OCI-LY3 (cell line): ENCODE results near the gene RETREG1.

ENCODE experiments used
- H2AFZ ChIP-seq: fragments of 200-600, 300-600 bp; shearing (Covaris generic); 2 replicates; pipeline ENCODE4 v1.6.0; 2014; ENCODE audit warnings: antibody characterized with exemption, low read depth, low read length
- H3K27ac ChIP-seq: fragments of 200-600, 300-600 bp; sonication (generic); 2 replicates; pipeline ENCODE4 v1.5.1; 2014; ENCODE audit warnings: mild to moderate bottlenecking, low read length, moderate library complexity, mixed read lengths
- H3K27me3 ChIP-seq: fragments of 200-600, 300-600 bp; sonication (generic); 2 replicates; pipeline ENCODE4 v1.6.1; 2014; ENCODE audit warnings: low read depth, low read length, mixed read lengths
- H3K36me3 ChIP-seq: fragments of 200-600, 300-600 bp; sonication (generic); replicated peaks from 2 replicates; pipeline ENCODE3; 2014; ENCODE audit warnings: low read depth, low read length, mixed read lengths
- H3K4me1 ChIP-seq: fragments of 300-600, 200-600 bp; sonication (generic); 2 replicates; pipeline ENCODE4 v1.6.1; 2014; ENCODE audit warnings: low read length, mixed read lengths
- H3K4me2 ChIP-seq: fragments of 200-600, 300-600 bp; sonication (generic); 2 replicates; pipeline ENCODE4 v1.6.1; 2014; ENCODE audit warnings: low read length, mixed read lengths
- H3K4me3 ChIP-seq: fragments of 300-600, 200-600 bp; sonication (generic); 2 replicates; pipeline ENCODE4 v1.5.1; 2014; ENCODE audit warnings: antibody characterized with exemption, mild to moderate bottlenecking, low read length, moderate library complexity
- H3K79me2 ChIP-seq: fragments of 300-600, 200-600 bp; shearing (Covaris generic); 2 replicates; pipeline ENCODE4 v1.6.1; 2014; ENCODE audit warnings: mild to moderate bottlenecking, low read length, mixed read lengths
- H3K9ac ChIP-seq: fragments of 300-600, 200-600 bp; shearing (Covaris generic); 2 replicates; pipeline ENCODE4 v1.6.0; 2014; ENCODE audit warnings: mild to moderate bottlenecking, low read length, moderate library complexity
- H3K9me3 ChIP-seq: fragments of 200-600, 300-600 bp; shearing (Covaris generic); 2 replicates; pipeline ENCODE4 v1.6.1; 2014; ENCODE audit warnings: low read length, mixed read lengths; ENCODE audit not compliant: insufficient read depth
- H4K20me1 ChIP-seq: fragments of 200-600, 300-600 bp; sonication (generic); 2 replicates; pipeline ENCODE4 v1.6.1; 2016; ENCODE audit warnings: low read length, mixed read lengths; ENCODE audit not compliant: insufficient read depth
- EZH2phosphoT487 ChIP-seq: fragments of 200-600 bp; shearing (Covaris generic); IDR thresholded peaks from 2 replicates; pipeline ENCODE4 v1.6.1; 2018; ENCODE audit warnings: antibody characterized with exemption, mixed run types, low read depth
- TF ChIP-seq, protein P1 (sequence below): fragments of 200-600, 300-600 bp; sonication (generic); IDR thresholded peaks from 2 replicates; pipeline ENCODE4 v1.5.1; 2014; ENCODE audit warnings: antibody characterized with exemption, low read length, low read depth

The RETREG1 gene

DNA sequence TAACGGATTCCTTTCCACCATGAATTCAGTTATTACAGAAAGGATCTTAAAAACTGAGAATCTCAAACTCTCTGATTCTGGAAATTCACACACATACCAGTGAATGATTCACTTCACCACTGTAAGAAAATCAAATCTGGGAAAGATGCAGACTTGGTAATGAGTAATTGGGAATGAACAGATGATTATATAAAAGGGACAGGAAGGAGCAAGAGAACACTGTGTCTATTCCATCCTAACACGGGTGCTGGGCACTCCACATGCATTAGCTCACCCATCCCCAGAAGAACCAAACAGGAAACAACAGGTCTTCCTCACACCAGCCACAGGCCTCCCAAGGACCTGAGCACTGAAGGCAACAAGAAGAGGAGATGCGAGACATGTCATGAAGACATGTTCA is 76.4 kb downstream of the RETREG1 start:
- no peak overlapping the region for H3K4me3 ChIP-seq
- no peak overlapping the region for H2AFZ ChIP-seq
- H3K27ac ChIP-seq: no peak overlapping the region
- H3K4me1 ChIP-seq: no peaks in the 10 kb centered on the region
- no peaks in the 10 kb centered on the region for H3K79me2 ChIP-seq
- TF ChIP-seq EZH2phosphoT487: no peak
- TF ChIP-seq, protein P1, sequence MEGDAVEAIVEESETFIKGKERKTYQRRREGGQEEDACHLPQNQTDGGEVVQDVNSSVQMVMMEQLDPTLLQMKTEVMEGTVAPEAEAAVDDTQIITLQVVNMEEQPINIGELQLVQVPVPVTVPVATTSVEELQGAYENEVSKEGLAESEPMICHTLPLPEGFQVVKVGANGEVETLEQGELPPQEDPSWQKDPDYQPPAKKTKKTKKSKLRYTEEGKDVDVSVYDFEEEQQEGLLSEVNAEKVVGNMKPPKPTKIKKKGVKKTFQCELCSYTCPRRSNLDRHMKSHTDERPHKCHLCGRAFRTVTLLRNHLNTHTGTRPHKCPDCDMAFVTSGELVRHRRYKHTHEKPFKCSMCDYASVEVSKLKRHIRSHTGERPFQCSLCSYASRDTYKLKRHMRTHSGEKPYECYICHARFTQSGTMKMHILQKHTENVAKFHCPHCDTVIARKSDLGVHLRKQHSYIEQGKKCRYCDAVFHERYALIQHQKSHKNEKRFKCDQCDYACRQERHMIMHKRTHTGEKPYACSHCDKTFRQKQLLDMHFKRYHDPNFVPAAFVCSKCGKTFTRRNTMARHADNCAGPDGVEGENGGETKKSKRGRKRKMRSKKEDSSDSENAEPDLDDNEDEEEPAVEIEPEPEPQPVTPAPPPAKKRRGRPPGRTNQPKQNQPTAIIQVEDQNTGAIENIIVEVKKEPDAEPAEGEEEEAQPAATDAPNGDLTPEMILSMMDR: no peak
- H3K9me3 ChIP-seq: no peaks in the 10 kb centered on the region
- H3K36me3 ChIP-seq: no peaks in the 10 kb centered on the region
- H4K20me1 ChIP-seq: no peaks in the 10 kb centered on the region
- no peak overlapping the region for H3K4me2 ChIP-seq
- no peaks in the 10 kb centered on the region for H3K27me3 ChIP-seq
- no peak overlapping the region for H3K9ac ChIP-seq

DNA sequence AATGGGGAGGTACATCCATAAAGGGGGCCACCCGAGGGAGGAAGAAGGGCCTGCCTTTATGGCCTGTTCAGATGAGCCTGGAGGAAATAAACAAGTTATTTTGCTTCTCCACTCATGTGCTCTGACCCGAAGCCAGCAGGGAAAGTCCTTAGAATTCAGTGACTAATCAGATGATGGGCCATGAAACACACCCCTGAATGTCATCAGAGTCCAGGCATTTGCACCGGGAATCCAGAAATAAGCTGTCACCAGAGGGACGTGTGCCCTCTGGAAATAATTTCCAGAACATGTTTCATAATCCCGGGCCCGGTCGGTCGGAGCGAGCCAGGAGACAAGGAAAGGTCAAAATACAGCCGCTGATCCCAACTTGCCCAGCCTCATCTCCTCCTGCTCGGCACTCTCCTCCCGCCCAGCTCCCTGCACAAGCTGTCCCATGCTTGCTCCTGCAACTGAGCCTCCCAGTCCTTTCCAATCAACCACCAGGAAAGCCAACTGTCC is 77.6 kb downstream of the RETREG1 start:
- Histone ChIP-seq H3K9ac (no peak overlapping the region), H3K4me3 (no peak overlapping the region), H3K4me1 (no peaks in the 10 kb centered on the region), H3K4me2 (no peak overlapping the region), H3K27ac (no peak overlapping the region), H3K27me3 (no peaks in the 10 kb centered on the region), H3K79me2 (no peaks in the 10 kb centered on the region), H3K36me3 (no peaks in the 10 kb centered on the region), H4K20me1 (no peaks in the 10 kb centered on the region), H2AFZ (no peak overlapping the region), H3K9me3 (no peaks in the 10 kb centered on the region)
- no peak for TF ChIP-seq EZH2phosphoT487
- TF ChIP-seq, protein P1: no peak

DNA sequence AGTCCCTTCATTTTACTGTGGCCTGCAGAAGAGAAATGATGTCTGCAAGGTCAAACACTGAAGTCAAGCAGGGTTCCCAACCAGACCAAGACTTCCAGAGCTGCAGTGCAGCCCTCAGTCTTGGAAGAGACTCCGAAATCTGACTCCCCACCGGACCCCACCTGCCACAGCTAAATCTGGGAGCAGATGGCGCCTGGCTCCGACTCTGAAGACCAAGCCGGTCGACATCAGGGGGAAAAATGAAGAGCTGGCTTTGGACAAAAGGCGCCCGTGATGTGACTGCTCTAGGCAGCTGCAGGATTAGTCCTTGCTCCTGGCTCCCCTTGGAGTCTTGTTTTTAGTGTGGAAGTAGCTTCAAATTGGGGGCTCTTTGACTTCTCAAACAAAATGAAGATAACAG is 78.8 kb downstream of the RETREG1 start:
- H3K27ac ChIP-seq: no peak overlapping the region

DNA sequence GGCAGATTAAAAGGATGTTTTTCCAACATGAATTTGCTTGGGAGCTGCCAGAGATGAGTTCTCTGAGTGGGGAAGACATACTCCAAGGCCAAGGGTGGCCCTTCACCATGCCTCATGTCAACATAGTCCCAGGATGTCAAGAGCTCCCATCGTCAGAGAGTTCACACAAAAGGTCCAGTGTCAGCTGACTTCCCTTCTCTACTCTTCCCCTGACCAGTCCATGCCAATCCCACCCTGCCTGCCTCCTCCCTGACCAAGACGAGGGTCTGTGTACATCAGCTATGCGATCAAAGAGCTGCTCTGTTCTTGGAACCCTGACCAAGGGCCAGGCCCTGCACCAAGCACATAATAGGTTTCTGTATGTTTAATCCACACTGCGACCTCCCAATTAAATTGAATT is 80.0 kb downstream of the RETREG1 start:
- TF ChIP-seq EZH2phosphoT487: no peak
- TF ChIP-seq, protein P1: no peak
- Histone ChIP-seq H3K4me2 (no peak overlapping the region), H3K4me3 (no peak overlapping the region), H3K4me1 (no peaks in the 10 kb centered on the region), H2AFZ (no peak overlapping the region), H3K36me3 (no peaks in the 10 kb centered on the region), H3K9ac (no peak overlapping the region), H3K27ac (no peak overlapping the region), H4K20me1 (no peaks in the 10 kb centered on the region), H3K79me2 (no peaks in the 10 kb centered on the region), H3K27me3 (no peaks in the 10 kb centered on the region), H3K9me3 (no peaks in the 10 kb centered on the region)

More for the DNA sequence above, 78.8 kb downstream of the RETREG1 start:
- no peaks in the 10 kb centered on the region for H3K79me2 ChIP-seq
- H3K4me3 ChIP-seq: no peak overlapping the region
- no peak overlapping the region for H3K9ac ChIP-seq
- H3K4me2 ChIP-seq: no peak overlapping the region
- no peaks in the 10 kb centered on the region for H3K27me3 ChIP-seq
- no peaks in the 10 kb centered on the region for H3K36me3 ChIP-seq
- no peaks in the 10 kb centered on the region for H3K4me1 ChIP-seq
- TF ChIP-seq, protein P1: no peak
- TF ChIP-seq EZH2phosphoT487: no peak
- no peak overlapping the region for H2AFZ ChIP-seq
- H3K9me3 ChIP-seq: no peaks in the 10 kb centered on the region
- H4K20me1 ChIP-seq: no peaks in the 10 kb centered on the region
